Ishikawa (cell line): ENCODE measurements around the gene TRIM32.

ENCODE experiments used
- CEBPB ChIP-seq: IDR thresholded peaks from 2 replicates; pipeline ENCODE4 v1.6.1; 2012
- CREB1 ChIP-seq: IDR thresholded peaks from 2 replicates; pipeline ENCODE4 v1.6.1; 2012; ENCODE audit warnings: low read depth
- EGR1 ChIP-seq: IDR thresholded peaks from 2 replicates; pipeline ENCODE4 v1.6.1; 2012
- EP300 ChIP-seq: IDR thresholded peaks from 2 replicates; pipeline ENCODE4 v1.6.1; 2012; ENCODE audit warnings: borderline replicate concordance
- FOXM1 ChIP-seq: IDR thresholded peaks from 2 replicates; pipeline ENCODE4 v1.6.1; 2012; ENCODE audit warnings: low read depth, borderline replicate concordance
- MAX ChIP-seq: IDR thresholded peaks from 2 replicates; pipeline ENCODE4 v1.6.1; 2012
- NFIC ChIP-seq: IDR thresholded peaks from 2 replicates; pipeline ENCODE4 v1.6.1; 2012
- RAD21 ChIP-seq: IDR thresholded peaks from 2 replicates; pipeline ENCODE4 v1.6.1; 2012; ENCODE audit warnings: low read depth
- REST ChIP-seq: IDR thresholded peaks from 2 replicates; pipeline ENCODE4 v1.6.1; 2012; ENCODE audit warnings: low read depth, mild to moderate bottlenecking
- TAF1 ChIP-seq: IDR thresholded peaks from 2 replicates; pipeline ENCODE4 v1.6.1; 2012; ENCODE audit warnings: low read depth, mild to moderate bottlenecking
- TCF12 ChIP-seq: IDR thresholded peaks from 2 replicates; pipeline ENCODE4 v1.6.1; 2012; ENCODE audit warnings: low read depth
- TEAD4 ChIP-seq: IDR thresholded peaks from 2 replicates; pipeline ENCODE4 v1.6.1; 2012
- USF1 ChIP-seq: IDR thresholded peaks from 2 replicates; pipeline ENCODE4 v1.6.1; 2012
- YY1 ChIP-seq: IDR thresholded peaks from 2 replicates; pipeline ENCODE4 v1.6.1; 2012; ENCODE audit warnings: low read depth
- ZBTB7A ChIP-seq: IDR thresholded peaks from 2 replicates; pipeline ENCODE4 v1.6.1; 2012; ENCODE audit warnings: low read depth

TRIM32 gene

GRCh38 chr9:116700882-116701865, 14.1 kb downstream of the TRIM32 start:
- TF ChIP-seq MAX (no peak), YY1 (no peak), EP300 (no peak), USF1 (no peak), TAF1 (no peak), CEBPB (no peak)

GRCh38 chr9:116701940-116702642, 15.0 kb downstream of the TRIM32 start:
- TF ChIP-seq TAF1: no peak
- no peak for TF ChIP-seq YY1
- no peak for TF ChIP-seq CEBPB
- no peak for TF ChIP-seq FOXM1
- TF ChIP-seq REST: no peak
- no peak for TF ChIP-seq TCF12
- TF ChIP-seq EP300: no peak
- no peak for TF ChIP-seq NFIC

- TF ChIP-seq EP300: no peak
Observed at GRCh38 chr9:116703634-116704033, 16.5 kb downstream of the TRIM32 start.

GRCh38 chr9:116704470-116704869, 17.4 kb downstream of the TRIM32 start:
- TF ChIP-seq CEBPB (no peak), YY1 (no peak), TCF12 (no peak), NFIC (no peak), RAD21 (no peak), EGR1 (no peak), FOXM1 (no peak), USF1 (no peak), MAX (no peak)

- TF ChIP-seq FOXM1 (no peak), CEBPB (no peak), REST (no peak), EGR1 (no peak), RAD21 (no peak), EP300 (no peak), TCF12 (no peak), CREB1 (no peak), TAF1 (no peak), TEAD4 (no peak), ZBTB7A (no peak), USF1 (no peak), MAX (no peak), YY1 (no peak), NFIC (no peak)
Observed at GRCh38 chr9:116705531-116705930, 18.4 kb downstream of the TRIM32 start.
